Measurements from ENCODE around the gene ACACB.

Gene ACACB

DNA sequence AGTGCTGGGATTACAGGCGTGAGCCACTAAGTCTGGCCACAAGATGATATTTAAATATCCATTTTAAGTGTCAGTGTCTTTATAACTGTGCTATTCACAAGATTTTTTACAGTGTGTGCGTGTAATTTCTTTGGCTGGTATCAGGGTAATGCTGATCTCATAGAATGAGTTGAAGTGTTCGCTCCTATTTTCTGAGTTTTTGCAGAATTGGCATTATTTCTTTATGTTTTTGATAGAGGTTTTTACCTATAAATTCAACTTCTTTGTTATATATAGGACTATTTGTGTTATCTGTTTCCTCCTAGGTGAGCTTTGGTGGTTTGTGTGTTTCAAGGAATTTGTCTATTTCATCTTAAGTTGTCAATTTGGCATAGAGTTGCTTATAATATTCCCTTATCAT lies 147.1 kb downstream of the ACACB start:
- FAIRE-seq (no peak), DNase-seq (ENCODE audit: insufficient read length, low spot score) (no peak)
- TF ChIP-seq, protein P1, sequence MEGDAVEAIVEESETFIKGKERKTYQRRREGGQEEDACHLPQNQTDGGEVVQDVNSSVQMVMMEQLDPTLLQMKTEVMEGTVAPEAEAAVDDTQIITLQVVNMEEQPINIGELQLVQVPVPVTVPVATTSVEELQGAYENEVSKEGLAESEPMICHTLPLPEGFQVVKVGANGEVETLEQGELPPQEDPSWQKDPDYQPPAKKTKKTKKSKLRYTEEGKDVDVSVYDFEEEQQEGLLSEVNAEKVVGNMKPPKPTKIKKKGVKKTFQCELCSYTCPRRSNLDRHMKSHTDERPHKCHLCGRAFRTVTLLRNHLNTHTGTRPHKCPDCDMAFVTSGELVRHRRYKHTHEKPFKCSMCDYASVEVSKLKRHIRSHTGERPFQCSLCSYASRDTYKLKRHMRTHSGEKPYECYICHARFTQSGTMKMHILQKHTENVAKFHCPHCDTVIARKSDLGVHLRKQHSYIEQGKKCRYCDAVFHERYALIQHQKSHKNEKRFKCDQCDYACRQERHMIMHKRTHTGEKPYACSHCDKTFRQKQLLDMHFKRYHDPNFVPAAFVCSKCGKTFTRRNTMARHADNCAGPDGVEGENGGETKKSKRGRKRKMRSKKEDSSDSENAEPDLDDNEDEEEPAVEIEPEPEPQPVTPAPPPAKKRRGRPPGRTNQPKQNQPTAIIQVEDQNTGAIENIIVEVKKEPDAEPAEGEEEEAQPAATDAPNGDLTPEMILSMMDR (IDR thresholded peaks at IDR 0.05; ENCODE audit: insufficient read depth, missing control alignments): no peak

DNA sequence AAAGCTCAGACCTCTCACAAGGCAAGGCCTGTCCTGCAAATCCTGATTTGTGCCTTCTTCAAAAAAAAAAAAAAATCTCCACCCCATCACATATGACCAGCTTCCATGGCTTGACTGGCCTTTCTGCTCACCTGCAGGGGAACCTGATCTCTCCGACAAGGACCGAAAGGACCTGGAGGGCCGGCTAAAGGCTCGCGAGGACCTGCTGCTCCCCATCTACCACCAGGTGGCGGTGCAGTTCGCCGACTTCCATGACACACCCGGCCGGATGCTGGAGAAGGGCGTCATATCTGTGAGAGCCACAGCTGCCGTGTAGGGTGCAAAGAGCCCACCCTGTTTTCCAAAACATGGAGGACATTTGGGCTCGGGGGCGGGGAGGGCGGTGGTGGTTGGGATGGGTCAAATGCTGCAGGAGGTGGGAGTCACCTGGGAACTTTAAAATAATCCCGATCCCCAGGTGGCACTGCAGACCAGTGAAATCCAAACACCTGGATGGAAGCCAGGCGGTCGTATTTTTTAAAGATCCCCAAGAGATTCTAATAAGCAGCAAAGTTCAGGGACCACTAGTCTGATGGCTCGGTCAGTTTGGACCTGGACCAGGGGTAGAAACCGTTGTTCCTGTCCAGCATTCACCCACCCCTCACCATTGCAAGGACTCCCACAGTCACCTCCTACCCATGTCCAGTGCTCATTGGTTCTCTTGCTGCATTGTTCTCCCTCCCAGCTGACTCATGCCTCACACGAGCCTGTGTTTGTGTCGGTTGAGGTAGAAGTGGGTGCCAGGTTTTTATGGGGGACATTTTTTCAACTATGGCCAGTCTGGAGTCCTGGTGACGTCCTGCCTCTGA lies 147.9 kb downstream of the ACACB start:
- TF ChIP-seq, protein P1 (IDR thresholded peaks at IDR 0.05; ENCODE audit: insufficient read depth, missing control alignments): peak; percentile 83
- FAIRE-seq (no peak), DNase-seq (ENCODE audit: insufficient read length, low spot score) (peak; percentile 85)

DNA sequence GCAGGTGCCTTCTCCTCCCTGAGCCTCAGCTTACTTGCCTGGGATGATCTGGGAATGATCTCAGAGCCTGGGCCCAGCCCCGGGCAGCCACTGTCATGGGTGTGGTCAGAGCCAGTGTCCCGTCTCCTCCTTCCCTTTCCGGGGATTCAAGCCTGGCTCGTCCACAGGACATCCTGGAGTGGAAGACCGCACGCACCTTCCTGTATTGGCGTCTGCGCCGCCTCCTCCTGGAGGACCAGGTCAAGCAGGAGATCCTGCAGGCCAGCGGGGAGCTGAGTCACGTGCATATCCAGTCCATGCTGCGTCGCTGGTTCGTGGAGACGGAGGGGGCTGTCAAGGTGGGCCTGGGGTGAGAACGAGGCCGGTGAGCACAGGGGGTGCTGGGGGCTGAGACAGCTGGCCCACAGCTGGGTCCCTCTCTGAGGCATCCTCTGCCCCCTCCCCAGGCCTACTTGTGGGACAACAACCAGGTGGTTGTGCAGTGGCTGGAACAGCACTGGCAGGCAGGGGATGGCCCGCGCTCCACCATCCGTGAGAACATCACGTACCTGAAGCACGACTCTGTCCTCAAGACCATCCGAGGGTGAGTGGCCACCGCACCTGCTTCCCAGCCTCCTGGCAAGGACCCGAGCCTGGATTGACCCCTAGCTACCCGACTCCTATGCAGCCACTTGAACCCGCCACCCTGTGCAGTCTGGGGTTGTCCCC lies 148.7 kb downstream of the ACACB start:
- DNase-seq (ENCODE audit: insufficient read length, low spot score) (no peak), FAIRE-seq (no peak)
- TF ChIP-seq, protein P1 (IDR thresholded peaks at IDR 0.05; ENCODE audit: insufficient read depth, missing control alignments): no peak

DNA sequence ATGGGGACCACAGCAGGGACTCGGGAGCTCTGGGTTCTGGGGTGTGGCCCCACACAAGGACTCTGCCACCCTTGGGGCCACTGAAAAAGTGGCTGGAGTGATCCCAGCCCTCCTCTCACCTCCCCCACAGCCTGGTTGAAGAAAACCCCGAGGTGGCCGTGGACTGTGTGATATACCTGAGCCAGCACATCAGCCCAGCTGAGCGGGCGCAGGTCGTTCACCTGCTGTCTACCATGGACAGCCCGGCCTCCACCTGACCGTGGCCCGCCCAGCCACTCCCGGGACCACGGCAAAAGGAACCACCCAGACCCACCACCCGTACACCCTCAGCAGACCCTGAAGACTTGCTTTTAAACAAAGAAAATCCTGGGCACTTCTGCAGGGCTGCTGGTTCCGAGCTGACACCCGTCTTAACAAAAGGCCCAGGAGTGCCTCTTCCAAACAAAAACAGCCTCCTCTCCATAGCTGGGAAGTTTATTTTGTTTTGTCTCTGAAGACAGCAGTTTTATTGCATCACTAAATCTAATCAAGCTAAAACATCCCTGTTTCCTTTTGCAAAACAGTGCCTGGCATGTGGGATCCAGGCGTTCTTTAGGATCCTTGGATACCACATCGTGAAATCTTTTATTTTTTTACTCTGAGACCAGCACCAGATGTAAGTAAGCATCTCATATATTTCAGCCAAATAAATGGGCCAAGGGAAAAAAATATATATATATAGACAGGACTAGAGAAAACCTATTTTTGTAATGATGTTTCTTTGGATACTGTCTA lies 149.9 kb downstream of the ACACB start:
- TF ChIP-seq, protein P1 (IDR thresholded peaks at IDR 0.05; ENCODE audit: insufficient read depth, missing control alignments): no peak
- FAIRE-seq (no peak), DNase-seq (ENCODE audit: insufficient read length, low spot score) (no peak)

DNA sequence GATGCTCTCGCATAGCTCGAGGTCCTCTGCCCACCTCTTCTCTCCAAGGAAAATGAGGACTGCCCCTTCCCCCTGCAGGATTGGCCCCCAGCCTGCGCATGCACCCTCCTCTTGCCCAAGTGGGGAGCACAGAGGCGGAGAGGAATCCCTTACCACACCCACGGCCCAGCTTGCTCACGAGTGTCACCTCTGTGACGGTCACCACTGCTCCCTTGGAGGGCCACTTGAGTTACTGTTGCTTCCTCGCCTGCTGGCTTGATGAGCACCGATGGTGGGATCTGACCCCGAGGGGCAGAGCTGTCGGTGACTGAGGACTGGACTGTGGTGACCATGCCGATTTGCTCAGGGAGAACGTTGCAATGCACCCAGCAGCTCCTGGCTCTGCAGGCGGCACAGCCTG lies 151.0 kb downstream of the ACACB start:
- FAIRE-seq: no peak
- TF ChIP-seq, protein P1 (IDR thresholded peaks at IDR 0.05; ENCODE audit: insufficient read depth, missing control alignments): no peak
- DNase-seq (ENCODE audit: insufficient read length, low spot score): no peak

DNA sequence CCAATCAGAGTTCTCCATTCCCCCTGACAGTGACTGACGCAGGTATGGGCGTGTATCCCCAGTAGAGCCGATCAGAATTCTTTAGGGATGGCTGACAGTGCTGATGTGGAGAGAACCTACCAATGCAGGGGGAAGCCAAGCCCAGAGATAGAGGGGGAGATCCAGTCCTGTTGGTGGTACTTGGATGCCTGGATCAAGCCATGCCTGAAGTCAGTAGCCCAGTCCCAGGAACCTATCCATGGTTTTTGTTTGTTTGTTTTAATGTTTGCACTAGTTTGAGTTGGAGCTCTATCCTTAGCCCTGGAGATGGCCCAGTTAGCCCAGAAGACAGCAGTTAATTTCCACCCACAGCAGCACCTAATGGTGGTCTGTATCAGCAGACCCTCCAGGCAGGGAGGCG lies 152.5 kb downstream of the ACACB start:
- TF ChIP-seq, protein P1 (IDR thresholded peaks at IDR 0.05; ENCODE audit: insufficient read depth, missing control alignments): no peak
- FAIRE-seq (no peak), DNase-seq (ENCODE audit: insufficient read length, low spot score) (no peak)
